Epithelial cell of proximal tubule (primary cell): ENCODE results near the gene USP53. TPM values are rescaled to one million over a fixed set of nuclear protein-coding genes. Genes with fewer than 3 reads are reported as not detected.
A peak's percentile ranks its signal among the peaks of the same experiment; 100 is the strongest.

Source experiments
- DNase-seq: peaks from one replicate; pipeline ENCODE4 v3.0.0-alpha.2; 2011; ENCODE audit warnings: low read depth
- H3K4me3 ChIP-seq: 2 replicates; pipeline ENCODE4 v1.5.1; 2011; ENCODE audit warnings: low read depth, mild to moderate bottlenecking, low read length
- total RNA-seq: library from RNA; depleted of rRNA; stranded (reverse); fragments of >200 nt; gene quantifications from 2 replicates; pipeline ENCODE4 v1.2.3, GENCODE V29; 2015
- TF ChIP-seq, protein P1 (sequence below): conservative IDR thresholded peaks from 2 replicates; pipeline ENCODE4 v1.5.1; 2012; ENCODE audit warnings: low read depth, mild to moderate bottlenecking, low read length

Gene USP53
- total RNA-seq, 1 donor from 2014 or later, result 48.9 TPM

DNA sequence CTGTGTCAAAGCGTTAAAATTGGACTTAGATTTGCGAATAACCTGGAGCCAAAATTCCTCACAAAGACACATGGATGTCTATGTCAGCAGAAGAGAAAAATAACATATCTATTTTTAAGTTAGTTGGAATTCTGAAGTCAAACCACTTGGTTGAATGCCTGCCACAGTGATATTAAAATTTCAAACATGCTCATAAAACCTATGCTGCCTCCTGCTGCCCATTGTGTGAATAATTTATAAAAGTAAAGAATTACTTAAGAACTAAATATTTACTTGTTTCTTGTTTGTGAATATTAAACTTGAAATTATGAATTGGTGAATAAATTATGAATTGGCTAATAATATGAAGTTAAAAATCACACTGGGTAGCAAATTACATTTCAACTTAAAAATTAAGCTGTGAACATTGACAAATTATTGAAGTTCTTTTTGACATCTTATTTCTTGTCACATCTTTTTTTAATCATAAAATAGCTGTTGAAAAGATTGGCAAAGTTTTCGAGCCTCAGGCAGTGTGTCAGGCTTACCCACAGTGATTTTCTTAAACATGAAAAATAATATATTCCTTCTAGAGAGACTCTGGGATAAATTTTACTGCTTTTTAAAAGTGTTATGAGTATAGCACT lies 74.0 kb downstream of the USP53 start:
- TF ChIP-seq, protein P1, sequence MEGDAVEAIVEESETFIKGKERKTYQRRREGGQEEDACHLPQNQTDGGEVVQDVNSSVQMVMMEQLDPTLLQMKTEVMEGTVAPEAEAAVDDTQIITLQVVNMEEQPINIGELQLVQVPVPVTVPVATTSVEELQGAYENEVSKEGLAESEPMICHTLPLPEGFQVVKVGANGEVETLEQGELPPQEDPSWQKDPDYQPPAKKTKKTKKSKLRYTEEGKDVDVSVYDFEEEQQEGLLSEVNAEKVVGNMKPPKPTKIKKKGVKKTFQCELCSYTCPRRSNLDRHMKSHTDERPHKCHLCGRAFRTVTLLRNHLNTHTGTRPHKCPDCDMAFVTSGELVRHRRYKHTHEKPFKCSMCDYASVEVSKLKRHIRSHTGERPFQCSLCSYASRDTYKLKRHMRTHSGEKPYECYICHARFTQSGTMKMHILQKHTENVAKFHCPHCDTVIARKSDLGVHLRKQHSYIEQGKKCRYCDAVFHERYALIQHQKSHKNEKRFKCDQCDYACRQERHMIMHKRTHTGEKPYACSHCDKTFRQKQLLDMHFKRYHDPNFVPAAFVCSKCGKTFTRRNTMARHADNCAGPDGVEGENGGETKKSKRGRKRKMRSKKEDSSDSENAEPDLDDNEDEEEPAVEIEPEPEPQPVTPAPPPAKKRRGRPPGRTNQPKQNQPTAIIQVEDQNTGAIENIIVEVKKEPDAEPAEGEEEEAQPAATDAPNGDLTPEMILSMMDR, result peak; percentile 61
- no peak overlapping the region for H3K4me3 ChIP-seq
- no peak for DNase-seq

- TF ChIP-seq, protein P1, result no peak
- no peak overlapping the region for H3K4me3 ChIP-seq
- no peak for DNase-seq
Observed at GRCh38 chr4:119289313-119289712, 76.8 kb downstream of the USP53 start.

DNA sequence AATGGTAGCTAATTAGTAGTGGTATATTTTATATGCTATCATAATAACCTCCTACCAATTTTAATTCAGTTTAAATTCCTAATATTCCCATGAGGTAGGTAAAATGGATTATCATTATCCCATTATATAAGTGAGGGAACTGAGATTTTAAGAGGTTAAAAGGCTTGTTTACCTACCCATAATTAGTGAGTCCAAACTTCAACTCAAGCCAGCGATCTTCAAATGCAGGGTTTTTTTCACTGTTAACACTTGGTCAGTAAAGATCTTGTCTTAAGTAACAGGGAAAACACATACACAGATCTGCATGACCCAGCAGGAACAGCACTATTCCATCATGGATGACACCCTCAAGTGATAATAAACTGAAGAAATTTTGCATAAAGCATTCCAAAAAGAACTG lies 78.1 kb downstream of the USP53 start:
- no peak for DNase-seq
- TF ChIP-seq, protein P1, result no peak
- H3K4me3 ChIP-seq, result no peak overlapping the region

DNA sequence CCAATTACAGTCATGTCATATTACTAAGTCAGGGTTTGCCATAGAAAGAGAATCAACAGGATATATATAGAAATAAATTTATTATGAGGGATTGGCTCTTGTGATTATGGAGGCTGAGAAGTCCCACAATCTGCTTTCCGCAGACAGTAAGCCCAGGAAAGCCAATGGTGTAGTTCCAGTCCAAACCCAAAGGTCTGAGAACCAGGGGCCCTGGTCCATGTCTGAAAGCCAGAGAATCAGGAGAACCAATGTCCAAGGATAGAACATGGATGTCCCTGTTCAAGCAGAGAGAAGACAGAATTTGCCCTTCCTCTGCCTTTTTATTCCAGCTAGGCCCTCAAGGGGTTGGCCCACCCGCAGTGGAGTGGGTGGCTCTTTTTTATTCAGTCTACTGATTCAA lies 83.8 kb downstream of the USP53 start:
- DNase-seq, result no peak
- no peak overlapping the region for H3K4me3 ChIP-seq
- TF ChIP-seq, protein P1, result no peak

DNA sequence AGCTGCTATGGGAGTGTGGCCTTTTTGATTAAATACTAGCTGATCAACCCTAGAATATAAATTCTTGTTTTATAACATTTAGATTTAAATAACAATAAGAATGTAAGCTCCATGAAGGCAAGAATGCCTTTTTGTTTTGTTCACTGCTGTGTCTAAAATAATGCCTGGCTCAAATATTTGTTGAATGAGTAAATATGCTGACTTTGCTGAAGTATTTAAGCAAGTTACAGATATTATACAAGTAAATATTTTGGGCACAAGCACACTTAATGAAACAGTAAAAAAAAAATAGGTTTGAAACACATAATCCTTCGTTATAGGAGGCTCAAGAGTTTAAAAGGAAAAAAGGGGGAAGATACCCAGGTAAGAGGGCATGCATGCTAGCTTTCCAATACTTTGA lies 85.3 kb downstream of the USP53 start:
- TF ChIP-seq, protein P1, result no peak
- DNase-seq, result no peak
- peak overlapping the region; percentile 89 for H3K4me3 ChIP-seq

DNA sequence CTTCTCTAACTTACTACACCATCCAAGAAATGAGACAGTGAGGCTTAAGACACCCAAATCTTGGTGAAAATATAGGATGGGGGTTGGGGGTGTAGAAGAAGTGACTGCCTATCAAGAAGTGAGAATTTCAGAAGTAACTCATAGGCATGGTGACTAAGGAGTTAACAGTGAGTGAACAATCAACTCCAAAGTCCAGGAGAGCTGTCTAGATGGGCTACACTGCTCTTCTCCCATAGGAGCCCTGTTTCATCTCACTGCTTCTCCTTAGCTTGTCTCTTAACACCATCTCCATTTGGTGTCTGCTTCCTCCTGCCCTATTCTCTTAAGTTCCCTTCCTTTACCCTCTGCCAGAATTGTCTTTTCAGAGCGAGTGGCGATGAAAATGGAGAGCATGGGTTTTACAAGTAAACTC lies 86.8 kb downstream of the USP53 start:
- DNase-seq, result no peak
- peak overlapping the region; percentile 89 for H3K4me3 ChIP-seq
- TF ChIP-seq, protein P1, result no peak

GRCh38 chr4:119299741-119300100 lies 87.2 kb downstream of the USP53 start:
- TF ChIP-seq, protein P1, result no peak
- H3K4me3 ChIP-seq, result peak overlapping the region; percentile 89
- no peak for DNase-seq
